Cardiac muscle cell (in vitro differentiated cells and primary cell): ENCODE measurements around the gene PRKCH. TPM values are rescaled to one million over a fixed set of nuclear protein-coding genes. Genes with fewer than 3 reads are reported as not detected.
"Not testable (repeated sequence)": the region's sequence is repeated elsewhere in the genome, so short reads cannot be mapped to it uniquely, and the experiment has no call there.

ENCODE experiments used
- DNase-seq, 2 donors: peaks; one replicate each; pipeline versions ENCODE4 v3.0.0 to v3.0.0-alpha.2; 2010 to 2017; ENCODE audit warnings: low read depth in 1 of 2, low spot score in 1 of 2
- H3K27ac ChIP-seq: fragments of 200-600 bp; sonication (generic); 2 replicates; pipeline ENCODE4 v1.5.1; 2016
- H3K27me3 ChIP-seq: fragments of 200-600 bp; sonication (generic); 2 replicates; pipeline ENCODE4 v1.6.0; 2016; ENCODE audit warnings: control low read depth
- H3K36me3 ChIP-seq: fragments of 200-600 bp; sonication (generic); 2 replicates; pipeline ENCODE4 v1.5.1; 2016; ENCODE audit warnings: control low read depth
- H3K4me1 ChIP-seq: fragments of 200-600 bp; sonication (generic); 2 replicates; pipeline ENCODE4 v1.8.1; 2017; ENCODE audit warnings: low read depth, mild to moderate bottlenecking, mixed run types
- H3K4me3 ChIP-seq: fragments of 200-600 bp; sonication (generic); 2 replicates; pipeline ENCODE4 v1.5.1; 2016; ENCODE audit warnings: mild to moderate bottlenecking
- H3K9me3 ChIP-seq: fragments of 200-600 bp; sonication (generic); 2 replicates; pipeline ENCODE4 v1.5.1; 2017; ENCODE audit warnings: low read depth, mild to moderate bottlenecking, control low read depth
- polyA plus RNA-seq: library from polyadenylated mRNA; unstranded; fragments of >200 nt; fragmentation: Nextera tagmentation; extraction: Ambion mirVana; gene quantifications from 2 replicates; pipeline ENCODE4 v1.2.1, GENCODE V29; 2016
- total RNA-seq: library from RNA; depleted of rRNA; stranded (reverse); fragments of >200 nt; gene quantifications from 2 replicates; pipeline ENCODE4 v1.2.3, GENCODE V29; 2016
- TF ChIP-seq, protein P1 (sequence below): IDR thresholded peaks from 2 replicates; pipeline ENCODE4 v1.5.1; 2012; ENCODE audit warnings: low read depth, mild to moderate bottlenecking, low read length

The PRKCH gene
- total and polyA plus RNA-seq, 2 experiments from 2014 or later: 51.0 to 128 TPM

DNA sequence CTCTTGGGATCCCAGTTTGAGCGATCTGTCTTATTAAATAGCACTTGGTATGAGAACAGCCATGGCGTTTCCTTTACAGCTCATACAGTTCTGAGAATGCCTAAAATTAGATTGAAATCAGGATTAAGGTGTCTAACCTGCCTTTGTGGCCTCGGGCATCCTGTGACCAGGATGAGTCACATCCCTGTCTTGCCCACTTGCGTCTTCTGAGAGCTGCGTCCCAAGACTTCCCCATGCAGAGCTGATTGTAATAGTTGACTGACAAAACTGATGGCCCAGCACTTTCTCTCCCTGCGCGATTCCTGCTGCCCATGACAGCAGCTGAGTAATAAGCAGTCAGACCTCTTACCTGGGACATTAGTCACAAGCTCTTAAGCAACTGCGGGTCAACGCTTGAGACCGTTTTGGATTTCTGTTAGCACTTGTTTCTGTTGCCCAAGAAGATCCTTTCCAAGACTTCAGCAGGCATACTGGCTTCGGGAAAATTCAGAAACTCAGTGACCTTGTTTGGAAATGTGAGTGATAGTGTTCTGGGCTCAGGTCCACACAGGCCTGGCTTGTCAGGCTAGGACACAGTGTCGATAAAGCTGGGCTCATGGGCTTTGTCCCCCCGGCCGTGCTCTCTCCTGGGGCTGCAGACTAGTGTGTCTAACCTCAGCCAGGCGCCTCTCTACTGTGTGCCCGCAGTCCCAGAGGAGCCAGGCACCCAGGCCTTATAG, 204.1 kb downstream of the PRKCH start:
- peak in 1 of 2 donors; percentile 74 for DNase-seq
- Histone ChIP-seq H3K4me3 (no peak overlapping the region), H3K27ac (peak overlapping the region; percentile 70), H3K27me3 (no peaks in the 10 kb centered on the region), H3K4me1 (peaks cover 31% of the 10 kb centered on the region), H3K9me3 (no peaks in the 10 kb centered on the region), H3K36me3 (no peaks in the 10 kb centered on the region)
- TF ChIP-seq, protein P1, sequence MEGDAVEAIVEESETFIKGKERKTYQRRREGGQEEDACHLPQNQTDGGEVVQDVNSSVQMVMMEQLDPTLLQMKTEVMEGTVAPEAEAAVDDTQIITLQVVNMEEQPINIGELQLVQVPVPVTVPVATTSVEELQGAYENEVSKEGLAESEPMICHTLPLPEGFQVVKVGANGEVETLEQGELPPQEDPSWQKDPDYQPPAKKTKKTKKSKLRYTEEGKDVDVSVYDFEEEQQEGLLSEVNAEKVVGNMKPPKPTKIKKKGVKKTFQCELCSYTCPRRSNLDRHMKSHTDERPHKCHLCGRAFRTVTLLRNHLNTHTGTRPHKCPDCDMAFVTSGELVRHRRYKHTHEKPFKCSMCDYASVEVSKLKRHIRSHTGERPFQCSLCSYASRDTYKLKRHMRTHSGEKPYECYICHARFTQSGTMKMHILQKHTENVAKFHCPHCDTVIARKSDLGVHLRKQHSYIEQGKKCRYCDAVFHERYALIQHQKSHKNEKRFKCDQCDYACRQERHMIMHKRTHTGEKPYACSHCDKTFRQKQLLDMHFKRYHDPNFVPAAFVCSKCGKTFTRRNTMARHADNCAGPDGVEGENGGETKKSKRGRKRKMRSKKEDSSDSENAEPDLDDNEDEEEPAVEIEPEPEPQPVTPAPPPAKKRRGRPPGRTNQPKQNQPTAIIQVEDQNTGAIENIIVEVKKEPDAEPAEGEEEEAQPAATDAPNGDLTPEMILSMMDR: no peak

GRCh38 chr14:61526405-61527312, 205.3 kb downstream of the PRKCH start:
- Histone ChIP-seq H3K4me3 (no peak overlapping the region), H3K4me1 (peaks cover 31% of the 10 kb centered on the region), H3K36me3 (no peaks in the 10 kb centered on the region), H3K27ac (peak overlapping the region; percentile 70), H3K9me3 (no peaks in the 10 kb centered on the region), H3K27me3 (no peaks in the 10 kb centered on the region)
- peak in 1 of 2 donors; percentile 33 for DNase-seq
- TF ChIP-seq, protein P1: no peak

- H3K4me1 ChIP-seq: peaks cover 38% of the 10 kb centered on the region
- peak in 1 of 2 donors; percentile 89 for DNase-seq
These were observed 206.1 kb downstream of the PRKCH start for GRCh38 chr14:61527325-61528100.

GRCh38 chr14:61528591-61529021, 207.2 kb downstream of the PRKCH start:
- Histone ChIP-seq H3K36me3 (no peaks in the 10 kb centered on the region), H3K4me3 (no peak overlapping the region), H3K4me1 (peaks cover 43% of the 10 kb centered on the region), H3K27ac (no peak overlapping the region), H3K27me3 (no peaks in the 10 kb centered on the region), H3K9me3 (no peaks in the 10 kb centered on the region)
- peak in 1 of 2 donors; percentile 76 for DNase-seq
- TF ChIP-seq, protein P1: no peak

More at GRCh38 chr14:61527325-61528100, 206.1 kb downstream of the PRKCH start:
- TF ChIP-seq, protein P1: no peak
- H3K4me3 ChIP-seq: no peak overlapping the region
- H3K9me3 ChIP-seq: no peaks in the 10 kb centered on the region
- no peaks in the 10 kb centered on the region for H3K27me3 ChIP-seq
- peak overlapping the region; percentile 70 for H3K27ac ChIP-seq
- H3K36me3 ChIP-seq: no peaks in the 10 kb centered on the region

- not testable (repeated sequence) for H3K27ac ChIP-seq, DNase-seq, H3K4me3 ChIP-seq, H3K27me3 ChIP-seq, H3K9me3 ChIP-seq, H3K36me3 ChIP-seq
- peaks cover 41% of the 10 kb centered on the region for H3K4me1 ChIP-seq
These were observed 208.0 kb downstream of the PRKCH start for GRCh38 chr14:61529360-61529759.
